Testis (tissue), 2 donors: ENCODE data around the gene ALDH9A1.

Source experiments
- POLR2A ChIP-seq: fragments of 450-650 bp; IDR thresholded peaks from one replicate; pipeline ENCODE4 v1.6.1; 2017; ENCODE audit warnings: antibody characterized with exemption, mild to moderate bottlenecking, moderate library complexity
- TF ChIP-seq, protein P1 (sequence below), 3 experiments: fragments of 450-650 bp in 2 of 3; fragments of 200-600 bp in 1 of 3; sonication (generic) in 1 of 3; IDR thresholded peaks; one replicate each; pipeline ENCODE4 v1.5.1; 2016 to 2019; ENCODE audit warnings: antibody characterized with exemption in 3 of 3, mild to moderate bottlenecking in 2 of 3, moderate library complexity in 1 of 3

DNA sequence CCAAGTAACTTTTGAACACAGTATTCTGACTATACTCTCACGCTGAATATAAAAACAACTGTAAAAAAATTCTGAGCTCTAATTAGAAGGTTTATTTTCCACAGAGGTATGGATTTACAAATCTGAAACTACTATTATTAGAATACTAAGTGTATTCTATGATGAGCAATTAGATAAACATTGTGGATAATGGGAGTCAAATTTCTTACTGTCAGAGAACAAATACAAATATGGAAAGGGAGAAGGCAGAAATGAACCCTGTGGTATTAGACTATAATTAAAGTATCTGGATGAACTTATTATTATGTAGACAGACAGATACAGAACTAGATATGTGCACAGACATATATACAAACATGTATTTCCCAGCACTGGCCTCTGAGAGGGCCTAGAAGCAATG is 22.6 kb downstream of the ALDH9A1 start:
- TF ChIP-seq, protein P1, sequence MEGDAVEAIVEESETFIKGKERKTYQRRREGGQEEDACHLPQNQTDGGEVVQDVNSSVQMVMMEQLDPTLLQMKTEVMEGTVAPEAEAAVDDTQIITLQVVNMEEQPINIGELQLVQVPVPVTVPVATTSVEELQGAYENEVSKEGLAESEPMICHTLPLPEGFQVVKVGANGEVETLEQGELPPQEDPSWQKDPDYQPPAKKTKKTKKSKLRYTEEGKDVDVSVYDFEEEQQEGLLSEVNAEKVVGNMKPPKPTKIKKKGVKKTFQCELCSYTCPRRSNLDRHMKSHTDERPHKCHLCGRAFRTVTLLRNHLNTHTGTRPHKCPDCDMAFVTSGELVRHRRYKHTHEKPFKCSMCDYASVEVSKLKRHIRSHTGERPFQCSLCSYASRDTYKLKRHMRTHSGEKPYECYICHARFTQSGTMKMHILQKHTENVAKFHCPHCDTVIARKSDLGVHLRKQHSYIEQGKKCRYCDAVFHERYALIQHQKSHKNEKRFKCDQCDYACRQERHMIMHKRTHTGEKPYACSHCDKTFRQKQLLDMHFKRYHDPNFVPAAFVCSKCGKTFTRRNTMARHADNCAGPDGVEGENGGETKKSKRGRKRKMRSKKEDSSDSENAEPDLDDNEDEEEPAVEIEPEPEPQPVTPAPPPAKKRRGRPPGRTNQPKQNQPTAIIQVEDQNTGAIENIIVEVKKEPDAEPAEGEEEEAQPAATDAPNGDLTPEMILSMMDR (IDR thresholded peaks at IDR 0.05), result no peak
- no peak for TF ChIP-seq POLR2A
